ENCODE measurements around the gene GOLGA6A.

The GOLGA6A gene

DNA sequence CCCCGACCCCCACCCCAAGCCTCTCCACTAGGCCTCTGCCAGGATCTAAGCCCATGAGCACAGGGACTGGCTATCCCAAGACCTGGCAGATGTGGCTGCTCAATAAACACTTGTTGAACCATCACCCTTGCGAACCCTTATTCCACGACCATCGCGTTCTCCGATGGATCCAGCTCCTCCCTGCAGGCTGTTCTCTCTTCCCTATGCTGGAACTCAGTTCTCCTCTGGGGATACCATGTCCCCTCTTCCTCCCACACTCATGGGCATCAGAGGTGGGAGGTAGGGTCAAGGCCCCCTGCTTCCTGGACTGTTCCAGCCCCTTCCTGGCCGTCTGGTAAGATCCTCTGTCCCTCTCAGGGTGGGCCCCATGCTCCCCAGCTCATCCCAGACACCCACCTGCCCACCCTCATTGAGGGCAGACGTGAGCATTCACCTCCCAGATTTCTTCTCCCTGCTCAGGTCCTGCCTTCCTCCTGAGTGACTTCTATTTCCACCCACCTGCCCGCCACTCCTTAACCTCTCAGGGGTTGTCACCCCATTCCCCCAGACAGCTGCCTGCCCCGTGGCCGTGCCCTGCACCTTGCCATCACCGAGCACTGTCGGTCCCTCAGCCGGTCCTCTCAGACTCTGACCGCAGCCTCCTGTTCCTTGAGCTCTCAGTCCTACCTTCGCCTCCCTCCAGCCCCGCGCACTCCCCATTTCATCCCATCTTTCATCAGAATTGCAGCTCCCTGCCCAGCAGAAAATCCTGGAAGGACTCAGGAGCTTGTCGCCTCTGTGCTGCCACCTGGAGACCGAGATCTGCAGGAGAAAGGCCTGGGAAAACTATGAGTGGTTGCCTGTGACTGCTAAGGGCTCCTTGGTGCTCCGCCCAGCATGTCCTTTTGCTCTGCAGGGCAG, 45.8 kb downstream of the GOLGA6A start:
- DNase-seq (ENCODE audit: low spot score), result peak; percentile 35

GRCh38 chr15:74035121-74036017, 47.0 kb downstream of the GOLGA6A start:
- no peak for DNase-seq (ENCODE audit: low spot score)

DNA sequence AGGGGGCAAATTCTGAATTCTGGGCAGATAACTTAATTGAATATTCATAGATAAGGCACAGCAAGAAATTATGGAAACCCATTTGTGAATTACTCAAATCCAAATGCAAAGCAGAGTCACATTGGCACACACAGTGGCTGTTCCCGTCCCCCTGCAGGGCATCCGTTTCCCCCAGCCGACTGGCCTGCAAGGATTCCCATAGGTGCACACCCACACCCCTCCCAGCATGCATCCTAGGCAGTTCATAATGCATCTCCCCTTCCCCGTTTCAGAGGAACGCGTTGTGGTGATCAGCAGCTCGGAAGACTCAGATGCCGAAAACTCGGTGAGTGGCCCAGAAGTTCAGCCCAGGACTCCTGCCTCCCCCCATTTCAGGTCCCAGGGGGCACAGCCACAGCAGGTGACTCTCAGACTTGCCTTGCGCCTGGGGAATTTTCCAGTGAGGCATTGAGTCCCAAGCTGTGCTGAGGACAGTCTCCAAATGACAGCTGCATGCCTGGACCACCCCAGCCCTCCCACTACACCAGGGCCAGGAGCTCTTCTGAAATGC, 48.1 kb downstream of the GOLGA6A start:
- no peak for DNase-seq (ENCODE audit: low spot score)

- DNase-seq (ENCODE audit: low spot score), result no peak
Measured at GRCh38 chr15:74032606-74033561, 49.5 kb downstream of the GOLGA6A start.

- no peak for DNase-seq (ENCODE audit: low spot score)
Measured at GRCh38 chr15:74032046-74032445, 50.3 kb downstream of the GOLGA6A start.

GRCh38 chr15:74028646-74029045, 53.7 kb downstream of the GOLGA6A start:
- no peak for DNase-seq (ENCODE audit: low spot score)

GRCh38 chr15:74027688-74028087, 54.7 kb downstream of the GOLGA6A start:
- no peak for DNase-seq (ENCODE audit: low spot score)

GRCh38 chr15:74025436-74025835, 56.9 kb downstream of the GOLGA6A start:
- DNase-seq (ENCODE audit: low spot score), result peak; percentile 62

- no peak for DNase-seq (ENCODE audit: low spot score)
Measured at GRCh38 chr15:74024687-74025086, 57.7 kb downstream of the GOLGA6A start.

DNA sequence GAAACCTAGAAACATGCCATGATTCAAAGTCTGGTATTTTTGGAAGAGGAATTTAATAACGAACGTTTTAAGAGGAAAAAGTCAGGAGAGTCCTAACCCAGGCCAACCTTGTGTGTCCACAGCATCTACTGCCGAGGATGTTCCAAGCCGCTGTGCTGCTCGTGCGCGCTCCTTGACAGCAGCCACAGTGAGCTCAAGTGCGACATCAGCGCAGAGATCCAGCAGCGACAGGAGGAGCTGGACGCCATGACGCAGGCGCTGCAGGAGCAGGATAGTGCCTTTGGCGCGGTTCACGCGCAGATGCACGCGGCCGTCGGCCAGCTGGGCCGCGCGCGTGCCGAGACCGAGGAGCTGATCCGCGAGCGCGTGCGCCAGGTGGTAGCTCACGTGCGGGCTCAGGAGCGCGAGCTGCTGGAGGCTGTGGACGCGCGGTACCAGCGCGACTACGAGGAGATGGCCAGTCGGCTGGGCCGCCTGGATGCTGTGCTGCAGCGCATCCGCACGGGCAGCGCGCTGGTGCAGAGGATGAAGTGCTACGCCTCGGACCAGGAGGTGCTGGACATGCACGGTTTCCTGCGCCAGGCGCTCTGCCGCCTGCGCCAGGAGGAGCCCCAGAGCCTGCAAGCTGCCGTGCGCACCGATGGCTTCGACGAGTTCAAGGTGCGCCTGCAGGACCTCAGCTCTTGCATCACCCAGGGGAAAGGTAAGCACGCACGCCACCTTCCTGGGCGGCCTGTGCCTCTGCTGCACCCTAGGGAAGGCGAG, 59.5 kb downstream of the GOLGA6A start:
- no peak for DNase-seq (ENCODE audit: low spot score)
